Mucosa of rectum (tissue), 2 donors: ENCODE data around the gene ZDHHC22.

Experiments
- H3K27ac ChIP-seq, 2 donors: one replicate each; pipeline ENCODE4 v1.7.0; 2013; ENCODE audit warnings: inconsistent platforms in 2 of 2, low read depth in 2 of 2, low read length in 2 of 2
- H3K27me3 ChIP-seq, 2 donors: one replicate each; pipeline ENCODE4 v1.7.0; 2013; ENCODE audit warnings: low read length in 2 of 2; ENCODE audit not compliant: control insufficient read depth in 2 of 2, insufficient read depth in 2 of 2
- H3K36me3 ChIP-seq, 2 donors: one replicate each; pipeline ENCODE4 v1.7.0; 2013; ENCODE audit warnings: low read length in 2 of 2; ENCODE audit not compliant: control insufficient read depth in 2 of 2, insufficient read depth in 2 of 2
- H3K4me1 ChIP-seq, 2 donors: one replicate each; pipeline ENCODE4 v1.7.0; 2013; ENCODE audit warnings: low read length in 2 of 2, mild to moderate bottlenecking in 1 of 2; ENCODE audit not compliant: control insufficient read depth in 2 of 2, insufficient read depth in 2 of 2
- H3K4me3 ChIP-seq, 2 donors: one replicate each; pipeline ENCODE4 v1.7.0; 2013; ENCODE audit warnings: low read length in 2 of 2
- H3K9ac ChIP-seq, 2 donors: one replicate each; pipeline ENCODE4 v1.7.0; 2013; ENCODE audit warnings: low read length in 2 of 2, low read depth in 1 of 2, mild to moderate bottlenecking in 1 of 2
- H3K9me3 ChIP-seq, 2 donors: one replicate each; pipeline ENCODE4 v1.7.0; 2013; ENCODE audit warnings: low read length in 2 of 2; ENCODE audit not compliant: control insufficient read depth in 2 of 2
- donor health status: healthy.
- donor health status: Normal muscosa, but diverticular disease.

ZDHHC22 gene

DNA sequence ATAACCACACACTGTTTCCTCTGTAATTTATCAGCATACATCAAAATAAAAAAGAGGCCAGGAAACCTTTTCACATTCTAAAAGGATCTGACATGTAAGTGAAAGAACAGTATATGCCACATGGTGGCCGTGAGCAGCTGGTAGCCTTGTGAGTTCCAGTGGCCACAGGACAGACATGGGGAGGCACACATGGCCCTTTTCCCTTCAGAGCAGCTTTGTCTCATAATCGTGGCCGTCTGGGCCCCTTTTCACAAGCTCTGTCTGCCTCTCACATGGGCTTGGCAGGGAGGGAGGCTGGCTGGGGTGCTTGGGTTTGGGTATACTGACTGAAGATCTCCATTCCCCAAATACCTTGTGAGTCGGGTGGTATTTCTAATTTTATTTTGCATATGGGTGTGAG, 1.5 kb upstream of the ZDHHC22 start:
- H3K27ac ChIP-seq, result no peak overlapping the region
- H3K4me3 ChIP-seq, result no peak overlapping the region
- no peaks in the 10 kb centered on the region for H3K36me3 ChIP-seq
- H3K9ac ChIP-seq, result no peak overlapping the region
- H3K4me1 ChIP-seq, result no peaks in the 10 kb centered on the region
- H3K9me3 ChIP-seq, result no peaks in the 10 kb centered on the region
- H3K27me3 ChIP-seq, result peaks cover 43 to 67% of the 10 kb centered on the region in 2 donors

DNA sequence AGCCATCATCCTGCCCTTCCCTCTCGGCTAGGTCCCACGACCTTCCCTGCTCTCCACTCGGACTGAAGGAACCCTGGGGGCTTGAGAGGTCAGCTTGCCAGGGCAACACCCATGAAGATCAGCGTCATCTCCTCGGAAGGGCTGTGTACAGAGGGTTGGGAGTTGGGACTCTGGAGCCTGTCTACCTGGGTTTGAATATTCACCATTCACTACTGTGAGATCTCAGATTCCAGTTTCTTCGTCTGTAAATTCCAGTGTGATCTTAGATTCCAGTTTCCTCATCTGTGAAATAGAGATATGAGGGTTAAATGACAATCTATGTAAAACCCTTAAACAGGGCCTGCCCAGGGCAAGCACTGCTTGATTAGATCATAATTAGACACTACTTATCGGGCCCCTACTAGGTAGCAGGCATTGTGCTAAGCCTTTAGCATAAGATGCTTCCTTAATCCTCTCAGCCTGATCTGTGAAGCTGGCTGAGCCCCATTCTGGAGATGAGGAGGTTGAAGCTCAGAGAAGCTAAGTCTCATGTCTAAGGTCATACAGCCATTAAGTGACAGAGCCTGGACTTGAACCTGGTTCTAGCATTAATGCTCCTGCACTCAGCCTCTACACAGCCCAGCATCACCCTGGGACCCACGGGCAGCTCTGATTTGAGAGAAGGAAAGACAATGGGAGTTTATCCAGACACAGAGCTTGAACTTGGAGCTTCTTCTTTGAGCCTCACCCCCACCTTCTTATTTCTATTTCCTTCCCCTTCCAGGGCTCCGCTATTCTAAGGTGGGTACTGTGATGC, 612 bp upstream of the ZDHHC22 start:
- Histone ChIP-seq H3K9me3 (no peaks in the 10 kb centered on the region), H3K27ac (no peak overlapping the region), H3K36me3 (no peaks in the 10 kb centered on the region), H3K9ac (no peak overlapping the region), H3K4me3 (no peak overlapping the region), H3K4me1 (no peaks in the 10 kb centered on the region), H3K27me3 (peaks cover 47 to 69% of the 10 kb centered on the region in 2 donors)

DNA sequence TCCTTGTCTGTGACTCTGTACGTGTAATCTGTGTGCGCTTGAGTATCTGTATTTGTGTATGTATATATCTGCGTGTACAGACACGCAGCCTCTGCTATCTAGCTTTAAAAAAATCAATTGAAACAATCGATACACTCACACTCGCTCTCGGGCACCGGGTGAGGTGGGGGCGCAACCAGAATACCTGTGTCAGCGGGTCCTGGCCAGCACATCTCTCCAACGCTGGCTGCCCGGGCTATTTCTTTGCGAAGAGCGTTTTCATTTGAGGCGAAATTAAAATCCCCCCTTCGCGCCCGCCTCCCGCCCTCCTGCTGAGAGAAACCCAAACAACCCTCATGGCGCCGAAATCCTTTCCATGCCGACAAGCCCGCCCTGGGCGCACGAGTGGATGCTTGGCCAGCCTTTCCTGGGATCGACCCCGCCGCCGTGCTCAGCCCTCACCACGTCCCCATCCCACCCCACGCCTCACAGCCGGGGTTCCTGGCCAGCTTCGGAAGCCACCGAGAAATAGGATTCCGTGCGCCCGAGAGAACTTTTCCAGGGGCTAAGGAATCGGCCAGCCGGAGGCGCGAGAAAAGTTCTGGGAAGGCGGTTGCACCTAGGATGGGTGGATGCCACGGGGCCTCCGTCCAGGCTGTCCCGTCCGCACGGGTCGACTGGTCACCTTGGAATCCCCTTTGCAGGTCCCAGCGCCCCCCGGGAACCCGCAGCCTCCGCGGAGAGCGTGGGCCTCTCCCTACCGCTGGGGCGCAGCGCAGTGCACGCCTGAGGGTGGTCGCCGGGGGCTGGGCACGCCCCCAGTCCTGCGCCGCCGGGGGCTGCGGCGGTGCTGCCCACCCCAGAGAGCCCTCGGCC, 1.0 kb downstream of the ZDHHC22 start:
- Histone ChIP-seq H3K27ac (no peak overlapping the region), H3K9ac (no peak overlapping the region), H3K9me3 (no peaks in the 10 kb centered on the region), H3K4me3 (no peak overlapping the region), H3K4me1 (no peaks in the 10 kb centered on the region), H3K36me3 (no peaks in the 10 kb centered on the region), H3K27me3 (peaks cover 41 to 70% of the 10 kb centered on the region in 2 donors)

DNA sequence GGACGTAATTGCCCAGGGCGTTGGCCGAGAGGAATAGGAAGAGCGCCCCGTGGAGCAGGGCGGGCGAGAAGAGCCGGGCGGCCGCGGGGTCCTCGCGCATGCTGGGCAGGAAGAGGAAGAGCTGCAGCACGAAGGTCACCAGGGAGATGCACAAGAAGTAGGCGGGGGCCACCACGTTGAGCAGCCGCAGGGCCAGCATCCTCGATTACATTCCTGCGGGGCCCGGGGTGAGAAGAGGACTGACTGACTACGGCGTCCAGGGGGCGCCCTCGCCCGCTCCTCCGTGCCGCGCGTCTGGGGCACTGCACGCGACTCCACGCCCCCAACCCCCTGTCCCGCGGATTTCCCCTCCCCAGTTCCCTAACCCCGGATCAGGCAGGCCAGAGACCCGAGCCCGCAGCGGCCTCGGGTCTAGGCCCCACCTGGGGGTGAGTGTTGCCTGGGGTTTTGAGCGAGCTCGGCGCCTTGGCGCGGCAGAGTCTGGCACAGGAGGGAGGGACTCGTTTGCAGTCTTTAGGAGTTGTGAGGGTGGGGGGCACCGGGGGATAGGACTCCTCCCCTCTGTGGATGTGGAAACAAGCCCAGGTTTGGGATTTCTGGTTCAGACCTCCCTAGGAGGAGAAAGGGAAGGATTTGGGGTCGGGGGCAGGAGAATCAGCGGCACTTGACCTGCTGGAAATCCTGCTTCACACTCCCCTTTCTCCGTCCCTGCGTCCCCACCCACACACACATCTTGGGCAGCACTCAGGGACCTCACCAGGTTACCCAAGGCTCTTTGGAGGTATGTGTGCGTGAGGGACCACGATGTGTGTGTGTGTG, 1.8 kb downstream of the ZDHHC22 start:
- H3K4me3 ChIP-seq, result no peak overlapping the region
- H3K27ac ChIP-seq, result no peak overlapping the region
- no peaks in the 10 kb centered on the region for H3K36me3 ChIP-seq
- no peaks in the 10 kb centered on the region for H3K4me1 ChIP-seq
- no peak overlapping the region for H3K9ac ChIP-seq
- peaks cover 44 to 73% of the 10 kb centered on the region in 2 donors for H3K27me3 ChIP-seq
- no peaks in the 10 kb centered on the region for H3K9me3 ChIP-seq

DNA sequence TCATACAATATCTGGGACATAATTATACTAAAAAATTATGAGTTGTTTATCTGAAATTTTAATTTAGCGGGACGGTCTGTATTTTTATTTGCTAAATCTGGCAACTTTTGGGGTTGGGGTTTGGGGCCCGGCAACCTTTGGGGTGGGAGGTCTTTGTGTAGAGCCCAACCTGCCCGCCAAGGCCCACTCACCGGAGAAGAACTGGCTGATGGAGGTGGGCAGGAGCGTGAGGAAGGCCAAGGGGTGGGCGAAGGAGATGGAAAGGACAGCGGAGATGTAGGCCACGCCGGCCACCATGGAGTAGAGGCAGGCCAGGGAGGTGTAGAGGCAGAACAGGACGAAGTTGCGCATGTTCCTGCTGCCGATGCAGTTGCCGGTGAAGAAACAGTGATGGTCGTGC, 2.6 kb downstream of the ZDHHC22 start:
- no peaks in the 10 kb centered on the region for H3K36me3 ChIP-seq
- H3K9me3 ChIP-seq, result no peaks in the 10 kb centered on the region
- no peak overlapping the region for H3K4me3 ChIP-seq
- H3K4me1 ChIP-seq, result no peaks in the 10 kb centered on the region
- no peak overlapping the region for H3K27ac ChIP-seq
- no peak overlapping the region for H3K9ac ChIP-seq
- H3K27me3 ChIP-seq, result peaks cover 51 to 74% of the 10 kb centered on the region in 2 donors

DNA sequence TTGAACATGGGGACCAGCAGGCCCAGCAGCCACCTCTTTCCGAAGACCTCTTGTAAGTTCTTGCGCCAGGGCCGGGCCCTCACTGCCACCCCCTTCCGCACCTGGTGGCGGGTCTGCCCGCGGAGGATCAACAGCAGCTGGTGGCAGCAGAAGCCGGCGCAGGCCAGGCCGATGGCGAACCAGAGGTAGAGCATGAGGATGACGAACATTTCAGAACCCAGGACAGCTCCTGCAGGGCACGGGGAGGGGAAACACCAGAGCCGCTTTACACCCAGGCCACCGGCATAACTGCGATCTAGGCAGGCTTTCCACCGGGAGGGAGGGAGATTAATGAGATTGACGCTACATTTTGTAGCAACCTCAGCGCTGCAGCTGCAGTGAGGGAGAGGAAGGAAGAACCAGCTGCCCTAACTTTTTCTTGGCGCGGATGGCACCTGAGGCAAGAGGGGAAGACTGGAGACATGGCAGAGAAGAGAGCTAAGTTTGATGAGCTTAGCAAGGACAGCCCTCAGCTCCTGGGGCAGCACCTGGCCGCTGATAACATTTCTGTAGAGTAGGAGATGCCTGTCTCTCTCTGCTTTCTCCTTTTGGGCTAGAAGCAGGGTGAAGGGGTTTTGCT, 7.8 kb downstream of the ZDHHC22 start:
- H3K36me3 ChIP-seq, result no peaks in the 10 kb centered on the region
- no peaks in the 10 kb centered on the region for H3K9me3 ChIP-seq
- no peaks in the 10 kb centered on the region for H3K4me1 ChIP-seq
- H3K9ac ChIP-seq, result no peak overlapping the region
- H3K27me3 ChIP-seq, result peaks cover 38 to 50% of the 10 kb centered on the region in 2 donors
- H3K27ac ChIP-seq, result no peak overlapping the region
- no peak overlapping the region for H3K4me3 ChIP-seq

DNA sequence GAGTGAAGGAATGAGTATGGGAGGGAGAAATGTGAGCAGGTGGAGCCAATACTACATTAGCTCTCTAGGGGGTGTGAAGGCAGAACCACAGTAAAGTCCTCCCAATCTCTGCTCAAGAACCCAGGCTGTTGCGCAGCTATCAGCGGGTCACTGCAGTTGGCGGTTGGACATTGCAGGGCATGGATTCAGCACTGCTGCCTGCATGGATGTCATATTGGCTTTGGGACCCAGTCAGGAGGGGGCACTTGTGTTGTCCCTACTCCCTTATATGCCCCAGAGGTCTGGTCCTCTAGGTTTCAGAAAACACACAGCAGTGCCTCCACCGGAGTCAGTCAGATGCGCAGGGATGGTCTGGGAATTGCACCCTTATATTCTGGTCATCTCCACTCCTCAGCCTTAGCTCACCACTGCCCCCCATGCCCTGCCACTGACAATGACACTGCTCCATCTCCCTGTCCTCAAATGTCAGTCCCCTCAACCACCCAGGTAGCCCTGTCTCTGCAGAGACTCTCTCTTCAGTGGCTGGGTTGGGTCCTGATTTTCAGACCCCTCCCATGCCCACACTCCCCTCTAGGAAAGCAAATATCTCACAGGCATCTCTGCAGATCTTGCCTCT, 9.6 kb downstream of the ZDHHC22 start:
- Histone ChIP-seq H3K9ac (no peak overlapping the region), H3K36me3 (no peaks in the 10 kb centered on the region), H3K27me3 (peaks cover 32 to 43% of the 10 kb centered on the region in 2 donors), H3K9me3 (no peaks in the 10 kb centered on the region), H3K27ac (no peak overlapping the region), H3K4me1 (no peaks in the 10 kb centered on the region), H3K4me3 (no peak overlapping the region)

DNA sequence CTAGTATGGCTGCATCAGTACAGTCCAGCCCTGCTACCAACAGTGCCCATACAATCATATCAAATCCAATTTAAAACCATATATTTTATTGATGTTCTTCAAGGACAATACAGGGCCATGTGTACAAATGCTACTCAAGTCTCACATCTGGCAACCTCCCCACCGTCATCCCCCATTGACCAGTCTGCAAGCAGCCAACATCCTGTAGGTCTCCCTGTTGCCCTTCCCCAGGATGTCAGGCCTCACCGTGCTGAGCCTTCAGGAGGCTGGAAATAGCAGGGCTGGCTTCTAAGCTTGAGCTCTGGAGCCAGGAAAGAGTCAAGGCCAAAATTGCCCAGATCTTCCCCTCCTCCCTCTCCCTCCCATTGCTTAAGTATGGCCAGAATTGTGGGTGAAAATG, 10.4 kb downstream of the ZDHHC22 start:
- Histone ChIP-seq H3K27me3 (peaks cover 30 to 36% of the 10 kb centered on the region in 2 donors), H3K4me1 (no peaks in the 10 kb centered on the region), H3K9me3 (no peaks in the 10 kb centered on the region), H3K4me3 (no peak overlapping the region), H3K27ac (no peak overlapping the region), H3K9ac (no peak overlapping the region), H3K36me3 (no peaks in the 10 kb centered on the region)

DNA sequence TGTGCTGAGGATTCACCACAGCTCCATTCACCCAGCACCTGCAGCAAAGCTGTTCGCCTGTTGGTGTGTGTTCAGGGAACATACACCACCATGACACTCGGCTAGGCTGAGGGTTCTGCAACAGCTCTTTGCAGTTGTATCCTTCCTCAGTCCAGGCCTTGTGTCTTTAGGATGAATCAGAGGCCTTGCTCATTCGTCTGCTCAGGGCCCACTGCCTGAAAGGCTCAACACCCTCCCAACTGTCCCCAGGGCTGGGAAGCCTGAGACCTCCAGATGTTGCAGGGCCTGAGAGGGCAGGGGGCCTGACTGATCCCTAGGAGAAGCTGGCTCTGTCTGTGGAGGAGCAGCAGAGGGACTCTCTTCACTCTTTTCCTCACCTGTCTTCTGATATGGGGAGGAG, 11.2 kb downstream of the ZDHHC22 start:
- Histone ChIP-seq H3K4me1 (peaks cover 0 to 2% of the 10 kb centered on the region in 2 donors), H3K27me3 (peaks cover 29 to 34% of the 10 kb centered on the region in 2 donors), H3K27ac (no peak overlapping the region), H3K4me3 (no peak overlapping the region), H3K9me3 (no peaks in the 10 kb centered on the region), H3K36me3 (no peaks in the 10 kb centered on the region), H3K9ac (no peak overlapping the region)
